Anterior cingulate cortex (tissue), 58 donors: Measurements from ENCODE around the gene OR5W2.
A peak's percentile ranks its signal among the peaks of the same experiment; 100 is the strongest.
"Not testable (repeated sequence)": the region's sequence is repeated elsewhere in the genome, so short reads cannot be mapped to it uniquely, and the experiment has no call there.

Source experiments
- DNase-seq, 58 donors: peaks; one replicate each; lab custom pipeline; 2025; lab: John Stamatoyannopoulos, UW

Gene OR5W2

GRCh38 chr11:55914482-55914881 lies at the start of gene OR5W2:
Gene OR5W2 (minus strand): TSS chr11:55914582. CDS start chr11:55914582, 0 bp downstream.
- DNase-seq, result no peak

GRCh38 chr11:55956521-55956920 lies 42.1 kb upstream of the OR5W2 start:
- DNase-seq, result no peak

- DNase-seq, result no peak
Observed at GRCh38 chr11:55949330-55949729, 34.9 kb upstream of the OR5W2 start.

DNA sequence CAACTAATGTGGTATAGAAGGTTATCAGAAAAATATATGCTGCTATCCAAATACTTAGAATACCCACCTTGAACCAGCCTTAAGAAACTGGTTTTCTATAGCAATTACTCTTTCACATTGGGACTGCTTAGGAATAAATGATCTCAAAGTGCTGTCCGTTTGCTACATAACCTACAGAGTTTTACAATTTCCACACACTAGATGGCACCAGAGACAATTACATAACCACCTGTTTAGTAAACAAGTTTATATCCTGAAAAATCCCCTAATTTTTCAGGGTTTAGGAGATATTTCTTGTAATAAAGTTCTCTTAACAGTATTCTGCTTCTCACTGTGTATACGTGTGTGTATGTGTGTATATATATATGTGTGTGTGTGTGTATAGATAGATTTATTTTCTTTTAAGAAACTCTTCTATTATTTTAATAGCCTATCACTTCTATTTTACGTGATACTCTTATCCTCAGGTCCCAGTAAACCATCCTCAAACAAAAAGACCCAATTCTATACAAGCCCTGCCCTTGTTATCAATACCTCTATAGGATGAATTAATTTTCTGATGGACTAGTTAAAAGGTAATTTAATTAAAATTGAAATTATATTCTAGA lies 28.5 kb upstream of the OR5W2 start:
- DNase-seq, result peak in 2 of 58 donors; percentile 2 to 24

DNA sequence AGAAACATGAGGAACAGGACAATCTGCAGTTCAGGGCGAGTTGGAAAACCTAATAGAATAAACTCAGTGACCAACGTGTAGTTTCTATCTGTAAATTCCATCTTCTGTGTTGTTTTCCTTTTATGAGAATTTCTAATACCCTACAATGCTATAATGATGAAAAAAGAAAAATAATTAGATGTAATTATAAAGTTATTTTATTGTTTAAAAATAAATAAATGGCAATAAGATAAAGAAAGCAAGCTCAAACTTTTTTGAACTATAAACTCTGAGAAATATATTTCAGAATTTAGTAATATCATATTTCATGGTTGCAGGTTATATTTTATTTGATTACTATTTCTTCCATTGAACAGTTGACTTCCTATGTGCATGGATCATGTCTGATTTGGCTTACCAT lies 21.9 kb upstream of the OR5W2 start, which contains the start of gene OR5I1:
TSS of gene OR5I1 (minus strand) at position 101 of the 400 bp plus-strand sequence. CDS start at position 101, 0 bp downstream.
- no peak for DNase-seq

DNA sequence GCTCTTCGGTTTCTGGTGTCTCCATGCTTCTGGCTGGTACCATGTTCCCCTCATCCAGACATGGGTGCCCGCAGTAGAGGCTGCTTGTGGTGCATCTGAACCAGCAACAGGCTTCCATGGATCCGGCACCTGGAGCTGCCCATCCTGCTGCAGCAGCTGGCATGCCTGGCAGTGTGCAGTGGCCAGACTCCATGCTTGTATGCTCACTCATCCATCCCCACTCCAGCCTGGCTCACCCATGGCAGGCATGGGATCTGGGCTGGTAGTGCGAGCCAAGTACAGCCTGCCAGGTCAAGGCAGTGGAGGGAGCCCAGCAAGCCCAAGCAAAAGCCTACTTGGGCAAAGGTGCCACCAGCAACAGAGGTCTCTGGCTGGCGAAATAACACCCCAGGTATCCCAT lies 6.2 kb upstream of the OR5W2 start:
- DNase-seq, result peak in 1 of 58 donors; percentile 2

- DNase-seq, result no peak
Observed at GRCh38 chr11:55902308-55902707, 12.1 kb downstream of the OR5W2 start.

DNA sequence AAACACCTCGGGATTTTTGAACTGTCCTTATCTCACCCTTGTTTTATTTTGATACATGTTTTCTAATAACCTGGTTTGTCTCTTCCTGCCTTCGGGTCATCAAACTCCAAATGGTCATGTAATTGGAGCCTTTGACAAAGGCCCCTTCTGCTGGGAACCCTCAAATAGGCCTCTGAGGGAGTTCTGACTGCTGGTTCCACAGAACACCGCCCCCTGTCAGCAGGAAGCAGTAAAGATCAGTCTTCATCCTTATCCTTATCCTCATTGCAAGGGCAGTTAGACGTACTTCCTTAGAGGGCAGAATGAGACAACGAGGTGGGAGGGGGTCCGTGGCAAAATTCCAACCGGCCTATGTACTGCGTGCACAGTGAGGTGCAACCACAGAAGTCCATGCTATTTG lies 19.2 kb downstream of the OR5W2 start:
- no peak for DNase-seq

GRCh38 chr11:55885481-55885880 lies 28.9 kb downstream of the OR5W2 start:
- DNase-seq, result not testable (repeated sequence)

- DNase-seq, result not testable (repeated sequence)
Observed at GRCh38 chr11:55884995-55885394, 29.4 kb downstream of the OR5W2 start.

DNA sequence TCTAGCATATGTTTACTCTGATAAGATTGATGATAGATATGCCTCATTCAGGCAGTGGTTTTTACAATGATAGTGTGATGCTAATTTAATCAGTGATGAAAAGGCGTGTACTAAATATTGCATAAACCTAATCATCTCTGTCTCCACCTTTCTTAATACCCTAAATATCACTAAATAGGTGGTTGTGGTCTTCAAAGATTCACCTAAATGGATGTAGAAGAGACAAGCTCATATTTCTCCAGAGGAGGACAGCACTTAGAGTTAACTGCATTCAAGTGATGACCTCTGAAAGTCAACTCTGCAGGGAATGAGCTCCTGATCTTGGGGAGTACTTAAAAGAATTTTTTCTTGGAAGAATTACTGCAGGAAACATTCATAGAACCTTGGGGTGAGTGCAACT lies 31.4 kb downstream of the OR5W2 start, which contains the start of gene TRIM51:
TSS of gene TRIM51 (plus strand) at position 301 of the 400 bp plus-strand sequence. CDS start 2,132 bp downstream, outside the sequence.
- DNase-seq, result not testable (repeated sequence)

DNA sequence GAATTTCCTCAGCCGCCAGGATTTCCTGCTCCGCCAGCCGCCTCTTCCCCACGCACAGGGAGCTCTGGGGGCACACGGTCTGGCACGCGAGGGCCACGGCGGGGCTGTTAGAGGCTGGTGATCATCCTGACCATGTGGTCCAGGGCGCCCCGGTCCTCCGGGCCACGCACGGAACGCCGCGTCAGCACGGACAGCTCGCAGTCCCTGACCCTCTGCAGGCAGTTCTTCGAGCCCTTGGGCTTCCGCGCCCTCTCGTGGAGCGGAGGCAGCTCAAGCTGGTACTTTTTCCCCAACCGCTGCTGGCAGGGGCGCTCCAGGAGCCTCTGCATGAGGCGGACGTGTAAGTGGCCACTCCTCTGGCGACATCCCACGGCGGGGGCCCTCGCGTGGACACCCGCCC lies 41.2 kb downstream of the OR5W2 start:
- DNase-seq, result peak in 3 of 58 donors; percentile 3 to 43 (median 22)

DNA sequence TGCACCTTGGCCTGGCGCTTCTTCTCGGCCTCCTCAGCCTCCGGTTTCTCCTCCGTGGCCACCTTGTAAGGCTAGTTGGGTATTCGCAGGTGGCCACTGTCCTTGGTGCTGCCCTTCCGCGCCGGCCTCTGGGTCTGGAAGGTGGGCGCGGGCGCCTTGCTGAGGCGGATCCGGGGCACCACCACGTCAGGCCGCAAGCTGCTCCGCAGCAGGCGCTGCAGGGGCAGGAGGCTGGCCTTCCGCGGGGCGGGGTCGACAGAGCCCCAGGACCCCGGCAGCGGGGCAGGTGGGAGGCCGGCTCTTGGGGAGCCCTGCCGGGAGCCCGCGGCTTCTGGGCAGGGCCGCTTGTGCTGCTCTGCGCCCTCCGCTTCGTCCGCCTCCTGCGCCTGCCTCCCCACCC lies 41.7 kb downstream of the OR5W2 start:
- DNase-seq, result not testable (repeated sequence)

GRCh38 chr11:55867354-55867753 lies 47.0 kb downstream of the OR5W2 start:
- DNase-seq, result not testable (repeated sequence)
